SK-N-SH (cell line): Measurements from ENCODE around the gene SAMD4A. TPM values are rescaled to one million over a fixed set of nuclear protein-coding genes. Genes with fewer than 3 reads are reported as not detected.

Source experiments
- CTCF ChIA-PET: fragments of 300-600, 350-600 bp; formaldehyde crosslinking; extraction: SDS; loops from one replicate; lab custom pipeline; 2021; lab: Yijun Ruan, JAX
- POLR2A ChIA-PET: fragments of 350-600 bp; sonication (Branson Sonifier 250); formaldehyde crosslinking; extraction: SDS; loops from one replicate; lab custom pipeline; 2020; ENCODE audit warnings: antibody characterized with exemption, inconsistent platforms; lab: Yijun Ruan, JAX
- DNase-seq: peaks from one replicate; pipeline ENCODE4 v3.0.0; 2012
- H2AFZ ChIP-seq: fragments of 200-600 bp; sonication (generic); 2 replicates; pipeline ENCODE4 v1.8.1; 2016; ENCODE audit warnings: antibody characterized with exemption, mild to moderate bottlenecking, low read depth
- H3F3A ChIP-seq: fragments of 200-600 bp; sonication (generic); replicated peaks from 2 replicates; pipeline ENCODE3; 2016; ENCODE audit warnings: antibody characterized with exemption, mild to moderate bottlenecking; ENCODE audit not compliant: insufficient read depth
- H3K27ac ChIP-seq, 2 experiments: fragments of 200-500 bp in 1 of 2; fragments of 200-600 bp in 1 of 2; sonication (Bioruptor generic) in 1 of 2; sonication (generic), shearing (Covaris generic) in 1 of 2; 2 replicates each; pipeline versions ENCODE4 v1.5.1 to v1.6.1; 2014 to 2016; ENCODE audit warnings: low read depth in 2 of 2, inconsistent platforms in 1 of 2, low read length in 1 of 2, mild to moderate bottlenecking in 1 of 2, mixed read lengths in 1 of 2
- H3K27me3 ChIP-seq: fragments of 200-600 bp; sonication (generic), shearing (Covaris generic); 2 replicates; pipeline ENCODE4 v1.6.1; 2016; ENCODE audit warnings: mixed run types; ENCODE audit not compliant: insufficient read depth
- H3K36me3 ChIP-seq, 2 experiments: fragments of 200-500 bp in 1 of 2; fragments of 200-600 bp in 1 of 2; sonication (Bioruptor generic) in 1 of 2; sonication (generic) in 1 of 2; replicated peaks in 1 of 2; 2 replicates each; pipeline versions ENCODE3 to v1.5.1; 2014 to 2016; ENCODE audit warnings: low read length in 1 of 2, mild to moderate bottlenecking in 1 of 2; ENCODE audit not compliant: insufficient read depth in 2 of 2, control insufficient read depth in 1 of 2
- H3K4me1 ChIP-seq, 2 experiments: fragments of 200-500 bp in 1 of 2; fragments of 200-600 bp in 1 of 2; sonication (Bioruptor generic) in 1 of 2; sonication (generic), shearing (Covaris generic) in 1 of 2; 2 replicates each; pipeline versions ENCODE4 v1.5.1 to v1.6.1; 2014 to 2016; ENCODE audit warnings: low read depth in 1 of 2, low read length in 1 of 2, mixed run types in 1 of 2; ENCODE audit not compliant: insufficient read depth in 2 of 2, control insufficient read depth in 1 of 2
- H3K4me2 ChIP-seq: fragments of 200-600 bp; sonication (generic), shearing (Covaris generic); 2 replicates; pipeline ENCODE4 v1.6.1; 2017; ENCODE audit warnings: mixed run types
- H3K4me3 ChIP-seq, 2 experiments: fragments of 200-500 bp in 1 of 2; fragments of 200-600 bp in 1 of 2; sonication (Bioruptor generic) in 1 of 2; sonication (generic), shearing (Covaris generic) in 1 of 2; 2 replicates each; pipeline versions ENCODE4 v1.5.1 to v1.8.1; 2014 to 2016; ENCODE audit warnings: low read depth in 2 of 2, inconsistent platforms in 1 of 2, low read length in 1 of 2, mild to moderate bottlenecking in 1 of 2, mixed read lengths in 1 of 2, moderate library complexity in 1 of 2
- H3K79me2 ChIP-seq: fragments of 200-600 bp; sonication (generic); 2 replicates; pipeline ENCODE4 v1.8.1; 2017; ENCODE audit warnings: mild to moderate bottlenecking; ENCODE audit not compliant: insufficient read depth
- H3K9ac ChIP-seq: fragments of 200-600 bp; sonication (generic); 2 replicates; pipeline ENCODE4 v1.6.1; 2017; ENCODE audit warnings: mixed run types
- H3K9me2 ChIP-seq: fragments of 200-600 bp; sonication (generic); 2 replicates; pipeline ENCODE4 v1.6.1; 2017; ENCODE audit warnings: mixed run types
- H3K9me3 ChIP-seq: fragments of 200-600 bp; sonication (generic); 2 replicates; pipeline ENCODE4 v1.6.1; 2017; ENCODE audit warnings: mixed run types, mild to moderate bottlenecking, moderate library complexity
- H4K20me1 ChIP-seq: fragments of 200-600 bp; sonication (generic); 2 replicates; pipeline ENCODE4 v1.6.1; 2017; ENCODE audit warnings: mild to moderate bottlenecking, mixed run types; ENCODE audit not compliant: insufficient read depth
- FOXJ3 ChIP-seq: sonication (generic); formaldehyde crosslinking; IDR thresholded peaks from 2 replicates; pipeline ENCODE4 v1.5.1; 2020; ENCODE audit warnings: mild to moderate bottlenecking, missing genetic modification reagents
- FOXM1 ChIP-seq: IDR thresholded peaks from 2 replicates; pipeline ENCODE4 v1.4.0; 2012; ENCODE audit warnings: low read depth, mild to moderate bottlenecking
- GABPA ChIP-seq: IDR thresholded peaks from 2 replicates; pipeline ENCODE4 v1.4.0; 2012; ENCODE audit warnings: low read depth, mild to moderate bottlenecking
- JUND ChIP-seq: IDR thresholded peaks from 2 replicates; pipeline ENCODE4 v1.4.0; 2012
- MEF2A ChIP-seq: IDR thresholded peaks from 2 replicates; pipeline ENCODE4 v1.4.0; 2012; ENCODE audit warnings: low read depth, borderline replicate concordance
- MXI1 ChIP-seq: IDR thresholded peaks from 2 replicates; pipeline ENCODE4 v1.6.1; 2012; ENCODE audit warnings: mild to moderate bottlenecking, low read depth, low read length, improper control_type of control experiment
- NFIC ChIP-seq: IDR thresholded peaks from 2 replicates; pipeline ENCODE4 v1.4.0; 2012; ENCODE audit warnings: borderline replicate concordance
- POLR2AphosphoS5 ChIP-seq: IDR thresholded peaks from 2 replicates; pipeline ENCODE4 v1.6.1; 2012; ENCODE audit warnings: low read depth, low read length
- RCOR1 ChIP-seq: fragments of 150-350 bp; IDR thresholded peaks from 2 replicates; pipeline ENCODE4 v1.6.1; 2017; ENCODE audit warnings: antibody characterized with exemption, low read length
- SIN3A ChIP-seq: IDR thresholded peaks from 2 replicates; pipeline ENCODE4 v1.6.1; 2012; ENCODE audit warnings: low read depth, mild to moderate bottlenecking, low read length, moderate library complexity, borderline replicate concordance
- TCF12 ChIP-seq: IDR thresholded peaks from 2 replicates; pipeline ENCODE4 v1.4.0; 2012
- WGBS: methylation state at CpG from one replicate; pipeline ENCODE4 v1.1.6; 2017; ENCODE audit warnings: low lambda C conversion rate; 5-methylcytosine and 5-hydroxymethylcytosine counted together
- polyA plus RNA-seq, 3 experiments: library from polyadenylated mRNA; depleted of rRNA; stranded (reverse); fragments of >200 nt; gene quantifications; 2 replicates each; pipeline ENCODE4 v1.2.3, GENCODE V29; 2012
- TF ChIP-seq, protein P1 (sequence below): IDR thresholded peaks from 2 replicates; pipeline ENCODE4 v1.6.1; 2012; ENCODE audit warnings: mild to moderate bottlenecking, low read depth, low read length, moderate library complexity
- TF ChIP-seq, protein P2 (sequence below): fragments of 150-350 bp; IDR thresholded peaks from 2 replicates; pipeline ENCODE4 v1.6.1; 2017; ENCODE audit warnings: antibody characterized with exemption, low read length, low read depth, borderline replicate concordance

Gene SAMD4A
- polyA plus RNA-seq, 1 of the 3 experiments (the other 2 are of a cell fraction) = 5.0 TPM

DNA sequence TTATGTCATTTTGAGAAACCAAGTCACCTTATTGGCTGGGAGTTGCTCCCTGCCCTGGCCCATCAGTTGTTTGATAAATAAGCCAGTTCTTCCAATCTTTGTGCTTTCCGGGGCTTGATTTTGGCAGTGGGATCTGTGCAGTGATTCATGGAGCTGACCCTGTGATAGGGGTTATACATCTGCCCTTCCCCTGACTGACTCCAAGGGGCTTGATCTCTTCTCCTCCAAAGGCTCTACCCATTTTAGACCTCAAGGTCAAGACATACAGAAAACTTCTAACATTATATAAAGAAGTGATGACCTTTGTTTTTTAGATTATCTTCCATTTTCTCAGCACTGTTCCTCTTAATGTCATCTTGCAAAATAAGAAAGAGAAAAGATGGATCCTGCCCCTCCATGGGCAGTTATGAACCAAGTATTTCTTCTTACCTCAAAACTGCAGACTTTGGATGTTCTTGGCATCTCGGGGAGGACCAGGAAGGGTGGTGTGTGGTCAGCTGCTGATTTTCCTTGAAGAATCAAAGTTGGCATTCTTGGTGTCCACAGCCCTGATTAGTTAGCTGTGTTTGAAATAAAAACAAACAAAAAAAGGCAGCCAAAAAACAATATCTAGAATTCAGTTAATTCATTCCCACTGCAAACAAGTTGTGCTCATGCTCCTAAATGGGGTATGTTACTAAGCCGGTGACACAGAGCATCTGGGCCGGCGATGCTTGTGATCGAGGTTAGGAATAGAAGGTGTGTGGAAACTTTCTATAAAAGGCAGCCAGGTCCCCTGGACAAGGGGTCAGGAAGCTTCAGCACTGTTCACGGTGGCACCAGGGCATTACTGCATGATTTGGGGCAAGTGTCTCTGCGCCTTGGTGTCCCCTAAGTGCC is 120.2 kb downstream of the SAMD4A start:
- Histone ChIP-seq H3K36me3 (no peaks in the 10 kb centered on the region), H3K27me3 (no peaks in the 10 kb centered on the region), H3K27ac (peak overlapping the region in 1 of 2 experiments; percentile 81; a peak in 2 of 4 replicates), H3K4me1 (peaks cover 32 to 39% of the 10 kb centered on the region in 2 experiments), H3K4me2 (peak overlapping the region; percentile 36), H3F3A (peaks cover 31% of the 10 kb centered on the region), H3K9me3 (no peaks in the 10 kb centered on the region), H4K20me1 (peaks cover 19% of the 10 kb centered on the region), H3K9me2 (no peaks in the 10 kb centered on the region), H2AFZ (no peak overlapping the region), H3K9ac (no peak overlapping the region), H3K79me2 (peaks cover 85% of the 10 kb centered on the region), H3K4me3 (no peak overlapping the region)
- DNase-seq = no peak
- CTCF ChIA-PET = interaction anchor here (0.8 to 4.4 kb wide), 2 partner anchors 13 to 121 kb away, joined by 3 to 36 read pairs; partner anchors contain the start of gene SAMD4A
- 82% methylated on average over 8 of the region's 8 CpGs for WGBS
- no peak for TF ChIP-seq TCF12
- no peak for TF ChIP-seq MEF2A
- TF ChIP-seq JUND = no peak
- no peak for TF ChIP-seq NFIC
- no peak for TF ChIP-seq GABPA
- TF ChIP-seq MXI1 = no peak
- no peak for TF ChIP-seq FOXJ3 (CRISPR knock-in tag)
- TF ChIP-seq, protein P1, sequence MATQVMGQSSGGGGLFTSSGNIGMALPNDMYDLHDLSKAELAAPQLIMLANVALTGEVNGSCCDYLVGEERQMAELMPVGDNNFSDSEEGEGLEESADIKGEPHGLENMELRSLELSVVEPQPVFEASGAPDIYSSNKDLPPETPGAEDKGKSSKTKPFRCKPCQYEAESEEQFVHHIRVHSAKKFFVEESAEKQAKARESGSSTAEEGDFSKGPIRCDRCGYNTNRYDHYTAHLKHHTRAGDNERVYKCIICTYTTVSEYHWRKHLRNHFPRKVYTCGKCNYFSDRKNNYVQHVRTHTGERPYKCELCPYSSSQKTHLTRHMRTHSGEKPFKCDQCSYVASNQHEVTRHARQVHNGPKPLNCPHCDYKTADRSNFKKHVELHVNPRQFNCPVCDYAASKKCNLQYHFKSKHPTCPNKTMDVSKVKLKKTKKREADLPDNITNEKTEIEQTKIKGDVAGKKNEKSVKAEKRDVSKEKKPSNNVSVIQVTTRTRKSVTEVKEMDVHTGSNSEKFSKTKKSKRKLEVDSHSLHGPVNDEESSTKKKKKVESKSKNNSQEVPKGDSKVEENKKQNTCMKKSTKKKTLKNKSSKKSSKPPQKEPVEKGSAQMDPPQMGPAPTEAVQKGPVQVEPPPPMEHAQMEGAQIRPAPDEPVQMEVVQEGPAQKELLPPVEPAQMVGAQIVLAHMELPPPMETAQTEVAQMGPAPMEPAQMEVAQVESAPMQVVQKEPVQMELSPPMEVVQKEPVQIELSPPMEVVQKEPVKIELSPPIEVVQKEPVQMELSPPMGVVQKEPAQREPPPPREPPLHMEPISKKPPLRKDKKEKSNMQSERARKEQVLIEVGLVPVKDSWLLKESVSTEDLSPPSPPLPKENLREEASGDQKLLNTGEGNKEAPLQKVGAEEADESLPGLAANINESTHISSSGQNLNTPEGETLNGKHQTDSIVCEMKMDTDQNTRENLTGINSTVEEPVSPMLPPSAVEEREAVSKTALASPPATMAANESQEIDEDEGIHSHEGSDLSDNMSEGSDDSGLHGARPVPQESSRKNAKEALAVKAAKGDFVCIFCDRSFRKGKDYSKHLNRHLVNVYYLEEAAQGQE = no peak
- TF ChIP-seq FOXM1 = no peak
- no peak for TF ChIP-seq SIN3A
- TF ChIP-seq, all 33 proteins: peak for 0
- POLR2A ChIA-PET = interaction anchor here (0.6 kb wide), 1 partner anchor 87 kb away, joined by 3 read pairs; no protein-coding TSS in a partner anchor

DNA sequence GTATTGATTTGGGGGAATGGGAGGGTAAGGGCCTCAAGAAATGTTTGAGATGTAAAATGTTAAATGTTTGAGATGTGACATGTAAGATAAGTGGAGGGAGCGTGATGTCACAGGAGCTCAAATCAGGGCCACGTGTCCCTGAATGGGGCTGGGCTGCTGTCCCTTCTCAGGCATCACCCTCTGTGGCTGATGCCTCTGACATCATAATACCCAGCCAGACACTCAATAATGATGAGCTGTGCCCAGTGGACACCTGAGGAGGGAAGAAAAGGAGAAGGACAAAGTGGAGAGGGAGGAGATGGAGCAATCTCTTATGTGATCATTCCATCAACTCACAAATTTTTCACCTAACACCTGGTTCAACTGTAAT is 120.8 kb downstream of the SAMD4A start:
- peaks cover 85% of the 10 kb centered on the region for H3K79me2 ChIP-seq
- H3K27ac ChIP-seq = no peak overlapping the region
- H3K36me3 ChIP-seq = no peaks in the 10 kb centered on the region
- peaks cover 22% of the 10 kb centered on the region for H4K20me1 ChIP-seq
- peaks cover 29 to 35% of the 10 kb centered on the region in 2 experiments for H3K4me1 ChIP-seq
- no peak overlapping the region for H3K9ac ChIP-seq
- H3K4me2 ChIP-seq = no peak overlapping the region
- H3F3A ChIP-seq = peaks cover 31% of the 10 kb centered on the region
- DNase-seq = no peak
- ChIA-PET POLR2A (no interaction called here), CTCF (interaction anchor here (4.3 to 4.4 kb wide), 2 partner anchors 121 to 122 kb away, joined by 36 to 51 read pairs; partner anchors contain the start of gene SAMD4A)
- WGBS = 100% methylated on average over 2 of the region's 2 CpGs
- H3K4me3 ChIP-seq = no peak overlapping the region
- no peaks in the 10 kb centered on the region for H3K9me2 ChIP-seq
- TF ChIP-seq JUND = no peak
- TF ChIP-seq, protein P2, sequence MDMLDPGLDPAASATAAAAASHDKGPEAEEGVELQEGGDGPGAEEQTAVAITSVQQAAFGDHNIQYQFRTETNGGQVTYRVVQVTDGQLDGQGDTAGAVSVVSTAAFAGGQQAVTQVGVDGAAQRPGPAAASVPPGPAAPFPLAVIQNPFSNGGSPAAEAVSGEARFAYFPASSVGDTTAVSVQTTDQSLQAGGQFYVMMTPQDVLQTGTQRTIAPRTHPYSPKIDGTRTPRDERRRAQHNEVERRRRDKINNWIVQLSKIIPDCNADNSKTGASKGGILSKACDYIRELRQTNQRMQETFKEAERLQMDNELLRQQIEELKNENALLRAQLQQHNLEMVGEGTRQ = no peak
- no peak for TF ChIP-seq POLR2AphosphoS5
- TF ChIP-seq RCOR1 = no peak
- H3K27me3 ChIP-seq = no peaks in the 10 kb centered on the region
- H2AFZ ChIP-seq = no peak overlapping the region
- H3K9me3 ChIP-seq = no peaks in the 10 kb centered on the region
